K562 (cell line): Measurements from ENCODE around the gene YTHDF1. TPM values are rescaled to one million over a fixed set of nuclear protein-coding genes. Genes with fewer than 3 reads are reported as not detected.

Source experiments
- ATAC-seq: fragments of 200-7000 bp; cut with Tn5 transposase; 3 replicates; pipeline ENCODE4 v1.9.1; 2020; ENCODE audit warnings: moderate library complexity
- BruUV-seq: library from RNA; stranded (reverse); fragments of 400-500 nt; replicated peaks from 2 replicates; lab custom pipeline; 2021; lab: Mats Ljungman, UMichigan
- CTCF ChIA-PET: fragments of 300-600 bp; formaldehyde crosslinking; extraction: SDS; loops from one replicate; lab custom pipeline; 2021; ENCODE audit warnings: low intra/inter-chr PET ratio; lab: Yijun Ruan, JAX
- POLR2A ChIA-PET: fragments of 300-600, 350-650 bp; sonication (Branson Sonifier 250); formaldehyde crosslinking; extraction: SDS; loops from one replicate; lab custom pipeline; 2021; ENCODE audit warnings: antibody characterized with exemption, inconsistent platforms; lab: Yijun Ruan, JAX
- DNase-seq, 4 experiments: peaks; one replicate each; pipeline versions ENCODE4 v3.0.0 to v3.0.0-alpha.2; 2011 to 2018; ENCODE audit warnings: low spot score in 3 of 4, mixed read lengths in 3 of 4; ENCODE audit errors: extremely low read depth in 1 of 4
- FAIRE-seq: peaks from 2 replicates; lab custom pipeline; 2011; peaks lifted over from hg19 to GRCh38; lab: Jason Lieb, UNC
- H2AFZ ChIP-seq: 2 replicates; pipeline ENCODE4 v1.6.0; 2011; ENCODE audit warnings: low read depth, low read length, control low read depth, inconsistent platforms
- H3K27ac ChIP-seq: fragments of 200-600 bp; 3 replicates; pipeline ENCODE4 v1.8.0; 2011; ENCODE audit warnings: low read depth, mild to moderate bottlenecking, control low read depth, inconsistent platforms, low read length, moderate library complexity, mixed read lengths; ENCODE audit errors: extremely low read depth
- H3K27me3 ChIP-seq, 2 experiments: fragments of 300-600 bp in 1 of 2; 2 replicates in 1 of 2; 3 replicates in 1 of 2; pipeline versions ENCODE4 v1.6.0 to v1.8.0; 2011; ENCODE audit warnings: inconsistent platforms in 2 of 2, low read length in 2 of 2, mild to moderate bottlenecking in 1 of 2, mixed read lengths in 1 of 2, moderate library complexity in 1 of 2; ENCODE audit not compliant: control insufficient read depth in 2 of 2, insufficient read depth in 2 of 2
- H3K36me3 ChIP-seq: fragments of 300-600 bp; 3 replicates; pipeline ENCODE4 v1.8.0; 2011; ENCODE audit warnings: mild to moderate bottlenecking, low read length, inconsistent platforms; ENCODE audit not compliant: control insufficient read depth, insufficient read depth
- H3K4me1 ChIP-seq, 2 experiments: fragments of 200-600 bp in 1 of 2; replicated peaks in 1 of 2; 2 replicates in 1 of 2; 3 replicates in 1 of 2; pipeline versions ENCODE4 v1.5.1 to v1.8.0; 2011; ENCODE audit warnings: inconsistent platforms in 2 of 2, low read length in 2 of 2, mild to moderate bottlenecking in 1 of 2, mixed read lengths in 1 of 2, moderate library complexity in 1 of 2; ENCODE audit not compliant: control insufficient read depth in 2 of 2, insufficient read depth in 2 of 2
- H3K4me2 ChIP-seq: 2 replicates; pipeline ENCODE4 v1.6.1; 2011; ENCODE audit warnings: low read length, control low read depth, inconsistent platforms, mixed read lengths; ENCODE audit not compliant: insufficient read depth
- H3K4me3 ChIP-seq: fragments of 200-600 bp; sonication (generic), shearing (Covaris generic); 2 replicates; pipeline ENCODE4 v1.5.1; 2016; ENCODE audit warnings: control low read depth, inconsistent platforms
- H3K79me2 ChIP-seq: fragments of 200-600 bp; 3 replicates; pipeline ENCODE4 v1.8.0; 2011; ENCODE audit warnings: low read length, inconsistent platforms; ENCODE audit not compliant: control insufficient read depth, insufficient read depth
- H3K9ac ChIP-seq, 2 experiments: 2 replicates each; pipeline versions ENCODE4 v1.6.0 to v1.6.1; 2011; ENCODE audit warnings: low read depth in 2 of 2, low read length in 2 of 2, control low read depth in 1 of 2, inconsistent platforms in 1 of 2, mild to moderate bottlenecking in 1 of 2, mixed read lengths in 1 of 2; ENCODE audit not compliant: insufficient read depth in 1 of 2
- H3K9me1 ChIP-seq: one replicate; pipeline ENCODE4 v1.6.0; 2011; ENCODE audit warnings: inconsistent platforms, mild to moderate bottlenecking, low read length, moderate library complexity; ENCODE audit not compliant: control insufficient read depth, insufficient read depth
- H3K9me3 ChIP-seq: replicated peaks from 2 replicates; pipeline ENCODE4 v1.5.1; 2011; ENCODE audit warnings: low read depth, low read length, inconsistent platforms; ENCODE audit not compliant: control insufficient read depth, insufficient read depth
- H4K20me1 ChIP-seq: replicated peaks from 2 replicates; pipeline ENCODE4 v1.6.1; 2011; ENCODE audit warnings: low read length, inconsistent platforms, mixed read lengths; ENCODE audit not compliant: control insufficient read depth, insufficient read depth
- ARHGAP35 ChIP-seq: fragments of 450-650 bp; IDR thresholded peaks from 2 replicates; pipeline ENCODE4 v1.6.1; 2018; ENCODE audit not compliant: partially characterized antibody
- FOSL1 ChIP-seq: fragments of 200-800 bp; sonication (Bioruptor generic); conservative IDR thresholded peaks from 2 replicates; pipeline ENCODE4 v1.6.1; 2016; ENCODE audit warnings: missing genetic modification characterization, missing compliant biosample characterization
- PBX2 ChIP-seq, 2 experiments: IDR thresholded peaks in 1 of 2; conservative IDR thresholded peaks in 1 of 2; 2 replicates each; pipeline ENCODE4 v1.6.1; 2016; ENCODE audit warnings: low read depth in 2 of 2, mild to moderate bottlenecking in 1 of 2, missing compliant biosample characterization in 1 of 2, missing genetic modification characterization in 1 of 2, moderate library complexity in 1 of 2
- PKNOX1 ChIP-seq: fragments of 450-650 bp; IDR thresholded peaks from 2 replicates; pipeline ENCODE4 v1.6.1; 2016
- ZNF143 ChIP-seq: sonication (generic); formaldehyde crosslinking; IDR thresholded peaks from 2 replicates; pipeline ENCODE4 v1.9.0; 2022; ENCODE audit warnings: mild to moderate bottlenecking, missing genetic modification reagents
- WGBS: fragments of 100-300 bp; shearing (Covaris generic); methylation state at CpG from one replicate; pipeline ENCODE4 v1.1.6; 2016; ENCODE audit warnings: low coverage, mixed read lengths; ENCODE audit not compliant: insufficient coverage; ENCODE audit errors: missing lambda C conversion rate; 5-methylcytosine and 5-hydroxymethylcytosine counted together
- in situ Hi-C: fragments of 300-500 bp; cut with MboI; formaldehyde crosslinking; loops from 4 replicates; pipeline ENCODE4 v1.15.0; 2018; ENCODE audit warnings: inconsistent platforms, mixed read lengths
- intact Hi-C: fragments of 100-400 bp; cut with micrococcal nuclease; formaldehyde crosslinking; loops from 2 replicates; pipeline ENCODE4 v1.14.2; 2022
- polyA plus RNA-seq, 8 experiments: library from polyadenylated mRNA; depleted of rRNA in 4 of 8; stranded (reverse) in 5 of 8; unstranded in 3 of 8; fragments of >200 nt; fragmentation: Nextera tagmentation in 2 of 8; fragmentation: Illumina TruSeq in 1 of 8; extraction: Ambion mirVana in 2 of 8; extraction: Trizol in 1 of 8; gene quantifications; 2 replicates each; pipeline versions ENCODE4 v1.2.1 to v1.2.3, GENCODE V29; 2011 to 2014; ENCODE audit warnings: inconsistent platforms in 1 of 8, missing spikeins in 1 of 8
- total RNA-seq, 7 experiments: library from RNA; depleted of rRNA in 6 of 7; stranded (reverse); fragments of >200 nt in 6 of 7; fragmentation: Illumina TruSeq in 2 of 7; extraction: Trizol in 2 of 7; gene quantifications; 2 replicates each; pipeline versions ENCODE4 v1.2.1 to v1.2.3, GENCODE V29; 2011 to 2021; ENCODE audit warnings: low replicate concordance in 1 of 7

YTHDF1 gene
- total and polyA plus RNA-seq, 9 of the 15 experiments (the other 6 are each of a cell fraction or from before 2014, with no cell fraction given): 10.1 to 42.4 (median 27.8) TPM

- no peak for DNase-seq
- H3K79me2 ChIP-seq: no peaks in the 10 kb centered on the region
- no peak overlapping the region for H3K27ac ChIP-seq
- 0 out of 2 replicates have a peak, but pooled peaks cover 14% of the 10 kb centered on the region for H4K20me1 ChIP-seq
- in situ Hi-C loops: no loop called here
- H3K9me3 ChIP-seq: no peaks in the 10 kb centered on the region
- ChIA-PET CTCF (no interaction called here), POLR2A (no interaction called here)
- no peak overlapping the region for H3K4me3 ChIP-seq
- intact Hi-C loops: no loop called here
- no peaks in the 10 kb centered on the region for H3K36me3 ChIP-seq
- no peaks in the 10 kb centered on the region for H3K9me1 ChIP-seq
- no peak for FAIRE-seq
- H2AFZ ChIP-seq: no peak overlapping the region
- no peak for ATAC-seq
- no TSS peak for BruUV-seq
- peaks cover 42 to 87% of the 10 kb centered on the region in 2 experiments; a peak in 4 of 5 replicates for H3K27me3 ChIP-seq
- WGBS: 69% methylated on average over 12 of the region's 13 CpGs
- no peak overlapping the region for H3K9ac ChIP-seq
- TF ChIP-seq PKNOX1: peak; percentile 70
- no peak for TF ChIP-seq ZNF143 (CRISPR knock-in tag)
- no peak for TF ChIP-seq PBX2 (CRISPR knock-in tag; IDR thresholded peaks at IDR 0.05; ENCODE audit: low read depth)
- TF ChIP-seq PBX2 (tag; conservative IDR thresholded peaks at IDR 0.05; ENCODE audit: low read depth): peak; percentile 18; the same call in 1 of the 2 replicates
- peak; percentile 71 for TF ChIP-seq ARHGAP35
- TF ChIP-seq FOSL1 (tag): no peak
- H3K4me2 ChIP-seq: no peak overlapping the region
- H3K4me1 ChIP-seq: peaks cover 0 to 28% of the 10 kb centered on the region in 2 experiments; a peak in 2 of 5 replicates
These were observed 41.7 kb upstream of the YTHDF1 start for GRCh38 chr20:63257629-63258028.
